ENCODE results near the gene IFI6.
"Not testable (repeated sequence)": the region's sequence is repeated elsewhere in the genome, so short reads cannot be mapped to it uniquely, and the experiment has no call there.

Gene IFI6

GRCh38 chr1:27671964-27672749 lies at the start of gene IFI6:
IFI6 (minus strand) TSS chr1:27672192; CDS start chr1:27669314, 2,878 bp downstream.
- peak; percentile 87 for DNase-seq (ENCODE audit: low spot score)

GRCh38 chr1:27719286-27720251 lies 47.6 kb upstream of the IFI6 start:
- no peak for DNase-seq (ENCODE audit: low spot score)

GRCh38 chr1:27716262-27716895 lies 44.4 kb upstream of the IFI6 start:
- DNase-seq (ENCODE audit: low spot score) = no peak

GRCh38 chr1:27713869-27714513 lies 42.0 kb upstream of the IFI6 start:
- DNase-seq (ENCODE audit: low spot score) = no peak

- no peak for DNase-seq (ENCODE audit: low spot score)
These were observed 41.2 kb upstream of the IFI6 start for GRCh38 chr1:27713139-27713725.

GRCh38 chr1:27710574-27710973 lies 38.6 kb upstream of the IFI6 start:
- DNase-seq (ENCODE audit: low spot score) = no peak

- no peak for DNase-seq (ENCODE audit: low spot score)
These were observed 33.6 kb upstream of the IFI6 start for GRCh38 chr1:27705545-27705944.

- DNase-seq (ENCODE audit: low spot score) = no peak
These were observed 33.0 kb upstream of the IFI6 start for GRCh38 chr1:27704958-27705357.

GRCh38 chr1:27696835-27697234 lies 24.8 kb upstream of the IFI6 start:
- not testable (repeated sequence) for DNase-seq (ENCODE audit: low spot score)

GRCh38 chr1:27690183-27690582 lies 18.2 kb upstream of the IFI6 start:
- DNase-seq (ENCODE audit: low spot score) = no peak

- DNase-seq (ENCODE audit: low spot score) = no peak
These were observed 17.6 kb upstream of the IFI6 start for GRCh38 chr1:27689423-27690173.

- DNase-seq (ENCODE audit: low spot score) = no peak
These were observed 15.9 kb upstream of the IFI6 start for GRCh38 chr1:27687906-27688305.

- no peak for DNase-seq (ENCODE audit: low spot score)
These were observed 14.4 kb upstream of the IFI6 start for GRCh38 chr1:27686223-27686990.

- no peak for DNase-seq (ENCODE audit: low spot score)
These were observed 12.2 kb upstream of the IFI6 start for GRCh38 chr1:27684176-27684575.

- DNase-seq (ENCODE audit: low spot score) = no peak
These were observed 10.5 kb upstream of the IFI6 start for GRCh38 chr1:27682351-27682944.

- not testable (repeated sequence) for DNase-seq (ENCODE audit: low spot score)
These were observed 9.6 kb upstream of the IFI6 start for GRCh38 chr1:27681580-27681979.

- DNase-seq (ENCODE audit: low spot score) = not testable (repeated sequence)
These were observed 8.3 kb upstream of the IFI6 start for GRCh38 chr1:27680225-27680791.

- DNase-seq (ENCODE audit: low spot score) = no peak
These were observed 6.8 kb upstream of the IFI6 start for GRCh38 chr1:27678747-27679146.

- DNase-seq (ENCODE audit: low spot score) = no peak
These were observed 4.4 kb upstream of the IFI6 start for GRCh38 chr1:27676410-27676809.
